Measurements from ENCODE around the gene MCM3AP. TPM values are rescaled to one million over a fixed set of nuclear protein-coding genes. Genes with fewer than 3 reads are reported as not detected.

Gene MCM3AP
- total and polyA plus RNA-seq, 9 of the 15 experiments (the other 6 are each of a cell fraction or from before 2014, with no cell fraction given): 6.5 to 179 (median 69.6) TPM

DNA sequence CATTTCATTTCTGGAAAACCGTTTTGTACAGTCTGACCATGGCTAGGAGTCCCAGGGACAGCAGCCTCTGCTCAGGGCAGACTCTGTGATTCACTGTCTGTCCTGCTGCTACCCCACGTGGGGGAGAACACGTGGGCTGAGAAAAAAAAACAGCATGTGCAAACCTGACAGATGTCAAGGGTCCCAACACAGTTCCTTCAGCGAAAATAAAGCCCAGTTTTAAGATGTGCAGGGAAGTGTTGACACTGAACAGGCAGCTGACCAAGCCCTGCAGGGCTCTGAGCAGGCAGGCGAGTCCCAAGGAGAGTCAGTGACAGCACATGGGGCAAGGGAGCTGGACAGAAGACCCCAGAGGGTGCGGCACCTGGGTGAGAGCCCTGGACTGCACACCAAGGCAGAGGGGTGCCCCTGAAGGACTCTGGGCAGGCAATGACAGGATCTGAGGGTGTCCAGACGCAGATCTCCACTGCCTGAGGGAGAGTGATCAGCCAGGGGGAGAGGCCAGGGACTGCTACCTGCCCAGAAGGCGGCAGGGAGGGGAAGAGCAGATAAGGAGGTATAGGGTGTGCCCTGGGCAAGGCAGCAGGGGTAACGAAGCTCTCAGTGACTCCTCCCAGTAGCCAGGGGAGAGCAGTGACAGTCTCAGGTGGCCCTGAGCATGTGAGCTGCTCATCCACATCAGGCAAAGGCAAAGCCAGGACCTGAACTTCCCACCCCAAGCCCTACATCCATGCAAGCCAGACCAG, 96.0 kb downstream of the MCM3AP start (continued):
- TF ChIP-seq, protein P1, sequence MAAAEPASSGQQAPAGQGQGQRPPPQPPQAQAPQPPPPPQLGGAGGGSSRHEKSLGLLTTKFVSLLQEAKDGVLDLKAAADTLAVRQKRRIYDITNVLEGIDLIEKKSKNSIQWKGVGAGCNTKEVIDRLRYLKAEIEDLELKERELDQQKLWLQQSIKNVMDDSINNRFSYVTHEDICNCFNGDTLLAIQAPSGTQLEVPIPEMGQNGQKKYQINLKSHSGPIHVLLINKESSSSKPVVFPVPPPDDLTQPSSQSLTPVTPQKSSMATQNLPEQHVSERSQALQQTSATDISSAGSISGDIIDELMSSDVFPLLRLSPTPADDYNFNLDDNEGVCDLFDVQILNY (CRISPR knock-in tag; IDR thresholded peaks at IDR 0.05): no peak
- TF ChIP-seq, protein P2, sequence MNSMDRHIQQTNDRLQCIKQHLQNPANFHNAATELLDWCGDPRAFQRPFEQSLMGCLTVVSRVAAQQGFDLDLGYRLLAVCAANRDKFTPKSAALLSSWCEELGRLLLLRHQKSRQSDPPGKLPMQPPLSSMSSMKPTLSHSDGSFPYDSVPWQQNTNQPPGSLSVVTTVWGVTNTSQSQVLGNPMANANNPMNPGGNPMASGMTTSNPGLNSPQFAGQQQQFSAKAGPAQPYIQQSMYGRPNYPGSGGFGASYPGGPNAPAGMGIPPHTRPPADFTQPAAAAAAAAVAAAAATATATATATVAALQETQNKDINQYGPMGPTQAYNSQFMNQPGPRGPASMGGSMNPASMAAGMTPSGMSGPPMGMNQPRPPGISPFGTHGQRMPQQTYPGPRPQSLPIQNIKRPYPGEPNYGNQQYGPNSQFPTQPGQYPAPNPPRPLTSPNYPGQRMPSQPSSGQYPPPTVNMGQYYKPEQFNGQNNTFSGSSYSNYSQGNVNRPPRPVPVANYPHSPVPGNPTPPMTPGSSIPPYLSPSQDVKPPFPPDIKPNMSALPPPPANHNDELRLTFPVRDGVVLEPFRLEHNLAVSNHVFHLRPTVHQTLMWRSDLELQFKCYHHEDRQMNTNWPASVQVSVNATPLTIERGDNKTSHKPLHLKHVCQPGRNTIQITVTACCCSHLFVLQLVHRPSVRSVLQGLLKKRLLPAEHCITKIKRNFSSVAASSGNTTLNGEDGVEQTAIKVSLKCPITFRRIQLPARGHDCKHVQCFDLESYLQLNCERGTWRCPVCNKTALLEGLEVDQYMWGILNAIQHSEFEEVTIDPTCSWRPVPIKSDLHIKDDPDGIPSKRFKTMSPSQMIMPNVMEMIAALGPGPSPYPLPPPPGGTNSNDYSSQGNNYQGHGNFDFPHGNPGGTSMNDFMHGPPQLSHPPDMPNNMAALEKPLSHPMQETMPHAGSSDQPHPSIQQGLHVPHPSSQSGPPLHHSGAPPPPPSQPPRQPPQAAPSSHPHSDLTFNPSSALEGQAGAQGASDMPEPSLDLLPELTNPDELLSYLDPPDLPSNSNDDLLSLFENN (IDR thresholded peaks at IDR 0.05; ENCODE audit: low read depth in 2 of 2, low read length in 2 of 2): no peak
- TF ChIP-seq FOXP1 (CRISPR knock-in tag; IDR thresholded peaks at IDR 0.05) (no peak), FOXJ3 (CRISPR knock-in tag; IDR thresholded peaks at IDR 0.05) (no peak), NCOR1 (IDR thresholded peaks at IDR 0.05) (no peak), MCM7 (IDR thresholded peaks at IDR 0.05) (no peak), NFE2L1 (tag; IDR thresholded peaks at IDR 0.05; ENCODE audit: borderline replicate concordance, low read depth) (no peak), RFX7 (CRISPR knock-in tag; IDR thresholded peaks at IDR 0.05) (no peak), PPARD (CRISPR knock-in tag; IDR thresholded peaks at IDR 0.05) (no peak), JUND (IDR thresholded peaks at IDR 0.05; ENCODE audit: borderline replicate concordance, low read depth, low read length) (no peak), JUND (tag; IDR thresholded peaks at IDR 0.05; ENCODE audit: borderline replicate concordance, low read depth, low read length) (no peak)
- TF ChIP-seq, protein P3, sequence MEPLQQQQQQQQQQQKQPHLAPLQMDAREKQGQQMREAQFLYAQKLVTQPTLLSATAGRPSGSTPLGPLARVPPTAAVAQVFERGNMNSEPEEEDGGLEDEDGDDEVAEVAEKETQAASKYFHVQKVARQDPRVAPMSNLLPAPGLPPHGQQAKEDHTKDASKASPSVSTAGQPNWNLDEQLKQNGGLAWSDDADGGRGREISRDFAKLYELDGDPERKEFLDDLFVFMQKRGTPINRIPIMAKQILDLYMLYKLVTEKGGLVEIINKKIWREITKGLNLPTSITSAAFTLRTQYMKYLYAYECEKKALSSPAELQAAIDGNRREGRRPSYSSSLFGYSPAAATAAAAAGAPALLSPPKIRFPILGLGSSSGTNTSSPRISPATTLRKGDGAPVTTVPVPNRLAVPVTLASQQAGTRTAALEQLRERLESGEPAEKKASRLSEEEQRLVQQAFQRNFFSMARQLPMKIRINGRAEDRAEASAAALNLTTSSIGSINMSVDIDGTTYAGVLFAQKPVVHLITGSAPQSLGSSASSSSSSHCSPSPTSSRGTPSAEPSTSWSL (CRISPR knock-in tag; IDR thresholded peaks at IDR 0.05; ENCODE audit: borderline replicate concordance): no peak
- TF ChIP-seq, protein P4, sequence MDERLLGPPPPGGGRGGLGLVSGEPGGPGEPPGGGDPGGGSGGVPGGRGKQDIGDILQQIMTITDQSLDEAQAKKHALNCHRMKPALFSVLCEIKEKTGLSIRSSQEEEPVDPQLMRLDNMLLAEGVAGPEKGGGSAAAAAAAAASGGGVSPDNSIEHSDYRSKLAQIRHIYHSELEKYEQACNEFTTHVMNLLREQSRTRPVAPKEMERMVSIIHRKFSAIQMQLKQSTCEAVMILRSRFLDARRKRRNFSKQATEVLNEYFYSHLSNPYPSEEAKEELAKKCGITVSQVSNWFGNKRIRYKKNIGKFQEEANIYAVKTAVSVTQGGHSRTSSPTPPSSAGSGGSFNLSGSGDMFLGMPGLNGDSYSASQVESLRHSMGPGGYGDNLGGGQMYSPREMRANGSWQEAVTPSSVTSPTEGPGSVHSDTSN (CRISPR knock-in tag; IDR thresholded peaks at IDR 0.05; ENCODE audit: low read depth): no peak
- TF ChIP-seq, protein P4 (tag; conservative IDR thresholded peaks at IDR 0.05; ENCODE audit: low read depth): no peak
- TF ChIP-seq, protein P5, sequence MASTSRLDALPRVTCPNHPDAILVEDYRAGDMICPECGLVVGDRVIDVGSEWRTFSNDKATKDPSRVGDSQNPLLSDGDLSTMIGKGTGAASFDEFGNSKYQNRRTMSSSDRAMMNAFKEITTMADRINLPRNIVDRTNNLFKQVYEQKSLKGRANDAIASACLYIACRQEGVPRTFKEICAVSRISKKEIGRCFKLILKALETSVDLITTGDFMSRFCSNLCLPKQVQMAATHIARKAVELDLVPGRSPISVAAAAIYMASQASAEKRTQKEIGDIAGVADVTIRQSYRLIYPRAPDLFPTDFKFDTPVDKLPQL (IDR thresholded peaks at IDR 0.05; ENCODE audit: extremely low read depth, insufficient read length): no peak

Data from K562 (cell line).